TTC549 (cell line): ENCODE results near the gene TNFAIP3.

ENCODE experiments used
- FAIRE-seq: peaks from 2 replicates; lab custom pipeline; 2012; peaks lifted over from hg19 to GRCh38; lab: Jason Lieb, UNC

Gene TNFAIP3

DNA sequence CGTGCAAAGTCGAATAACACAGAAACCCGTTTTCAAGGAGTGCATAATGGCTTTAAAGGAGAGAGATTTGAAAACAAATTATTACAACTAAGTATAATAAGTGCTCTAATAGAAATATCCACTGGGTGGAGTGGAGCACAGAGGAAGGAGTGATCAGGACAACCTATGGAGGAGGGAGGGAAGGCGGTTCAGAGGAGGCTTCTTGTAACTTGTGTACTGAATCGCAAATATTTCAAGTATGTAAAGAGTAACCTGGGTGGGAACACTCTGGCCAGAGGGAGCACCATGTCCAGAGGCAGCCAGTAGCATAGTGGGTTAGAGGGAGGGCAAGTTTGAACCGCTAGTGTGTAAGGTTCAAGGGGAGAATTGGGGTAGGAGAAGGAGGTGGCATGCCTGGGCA, 21.6 kb upstream of the TNFAIP3 start:
- FAIRE-seq, result no peak

DNA sequence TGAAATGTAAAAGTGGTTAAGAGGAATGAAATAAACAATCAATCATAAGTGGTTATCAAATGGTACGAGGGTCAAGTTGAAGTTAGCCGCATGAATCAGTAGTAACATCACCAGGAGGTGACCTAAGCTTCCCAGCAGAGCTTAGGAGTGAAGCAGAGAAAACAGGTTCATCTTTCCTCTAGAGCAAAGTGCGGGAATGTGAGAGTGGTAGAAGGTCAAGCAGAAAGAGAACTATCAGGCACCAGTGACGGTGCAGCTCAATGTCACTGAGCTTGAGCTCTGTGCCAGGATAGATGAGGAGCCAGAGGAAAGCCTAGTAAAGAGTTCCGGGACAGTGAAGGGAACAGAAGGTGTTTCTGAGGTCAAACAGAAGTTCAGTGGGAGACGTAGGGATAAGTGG, 20.8 kb upstream of the TNFAIP3 start:
- FAIRE-seq, result no peak

DNA sequence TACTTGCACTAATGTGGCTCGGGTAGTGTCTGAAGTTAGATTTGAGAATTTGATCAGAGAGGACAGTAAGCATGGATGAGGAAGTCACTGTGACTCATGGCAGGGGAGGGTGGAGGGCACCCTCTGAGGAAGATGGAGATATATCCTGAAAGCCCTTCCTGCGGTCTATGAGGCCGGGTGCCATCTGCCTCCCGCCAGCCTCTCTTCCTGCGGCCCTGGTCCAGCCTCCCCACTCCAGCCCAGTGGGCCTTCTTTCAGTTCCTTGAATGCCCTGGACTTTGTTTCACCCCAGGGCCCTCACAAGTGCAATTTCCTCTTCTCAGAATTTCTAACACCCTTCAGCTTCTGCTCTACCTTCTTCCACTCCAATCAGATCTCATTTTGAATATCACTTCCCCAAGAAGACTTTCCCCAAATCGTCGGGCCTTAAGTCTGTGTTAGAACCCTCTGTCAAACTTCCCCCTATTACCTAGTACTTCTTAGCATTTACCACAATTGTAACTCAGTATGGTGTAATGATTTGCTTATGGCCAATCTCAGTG, 20.2 kb upstream of the TNFAIP3 start:
- no peak for FAIRE-seq

DNA sequence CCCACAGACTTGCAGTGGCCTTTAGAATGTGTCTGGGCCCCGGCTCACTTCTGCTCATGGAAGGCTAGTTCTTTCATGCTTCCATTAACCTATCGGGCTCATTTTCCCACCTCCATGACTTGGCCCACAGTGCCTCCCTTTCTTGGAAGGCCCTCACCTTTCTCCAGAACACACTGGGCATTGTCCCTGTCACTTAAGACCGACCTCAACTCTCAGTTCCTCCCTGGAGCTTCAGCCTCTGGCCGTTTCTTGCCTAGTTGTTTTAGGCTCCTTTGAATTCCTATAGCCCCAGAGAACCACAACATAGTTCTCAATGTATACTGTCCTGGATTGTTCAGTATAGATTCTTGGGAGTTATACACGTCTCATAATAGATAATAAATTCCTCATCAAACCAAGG, 19.3 kb upstream of the TNFAIP3 start:
- no peak for FAIRE-seq

GRCh38 chr6:137848672-137849071, 18.4 kb upstream of the TNFAIP3 start:
- no peak for FAIRE-seq

- FAIRE-seq, result no peak
Measured at GRCh38 chr6:137849181-137849980, 17.7 kb upstream of the TNFAIP3 start.

DNA sequence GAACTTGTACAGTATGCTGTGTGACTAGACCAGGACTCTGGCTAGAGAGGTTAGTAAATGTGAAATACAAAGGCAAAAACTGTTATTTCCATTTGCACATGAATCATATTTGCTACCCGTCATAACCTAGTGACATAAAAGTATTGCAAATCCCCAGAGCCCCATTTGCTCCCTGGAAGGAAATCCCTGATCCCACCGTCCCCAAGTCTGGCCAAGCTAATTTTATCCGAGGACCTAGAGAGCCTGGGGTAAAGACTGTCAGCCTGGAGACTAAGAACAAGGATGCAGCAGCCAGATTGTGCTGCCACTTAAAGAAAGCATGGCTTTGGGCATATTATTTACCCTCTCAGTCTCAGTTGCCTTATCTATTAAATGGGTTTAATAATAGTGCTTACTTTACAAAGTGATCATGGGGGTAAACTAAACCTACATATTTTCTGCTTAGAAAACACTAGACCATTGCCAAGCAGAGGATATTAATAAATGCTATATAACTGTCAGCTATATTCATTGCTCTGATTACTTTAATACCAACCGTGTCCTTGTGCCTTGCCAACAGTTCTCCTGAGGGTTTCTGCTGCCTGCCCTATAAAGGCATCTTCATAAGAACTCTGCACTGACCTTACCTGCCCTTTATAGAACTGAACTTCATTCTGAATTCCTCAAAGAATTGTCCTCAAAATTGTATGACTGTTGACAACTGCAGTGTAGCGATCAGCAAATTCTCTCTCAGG, 16.9 kb upstream of the TNFAIP3 start:
- FAIRE-seq, result no peak

DNA sequence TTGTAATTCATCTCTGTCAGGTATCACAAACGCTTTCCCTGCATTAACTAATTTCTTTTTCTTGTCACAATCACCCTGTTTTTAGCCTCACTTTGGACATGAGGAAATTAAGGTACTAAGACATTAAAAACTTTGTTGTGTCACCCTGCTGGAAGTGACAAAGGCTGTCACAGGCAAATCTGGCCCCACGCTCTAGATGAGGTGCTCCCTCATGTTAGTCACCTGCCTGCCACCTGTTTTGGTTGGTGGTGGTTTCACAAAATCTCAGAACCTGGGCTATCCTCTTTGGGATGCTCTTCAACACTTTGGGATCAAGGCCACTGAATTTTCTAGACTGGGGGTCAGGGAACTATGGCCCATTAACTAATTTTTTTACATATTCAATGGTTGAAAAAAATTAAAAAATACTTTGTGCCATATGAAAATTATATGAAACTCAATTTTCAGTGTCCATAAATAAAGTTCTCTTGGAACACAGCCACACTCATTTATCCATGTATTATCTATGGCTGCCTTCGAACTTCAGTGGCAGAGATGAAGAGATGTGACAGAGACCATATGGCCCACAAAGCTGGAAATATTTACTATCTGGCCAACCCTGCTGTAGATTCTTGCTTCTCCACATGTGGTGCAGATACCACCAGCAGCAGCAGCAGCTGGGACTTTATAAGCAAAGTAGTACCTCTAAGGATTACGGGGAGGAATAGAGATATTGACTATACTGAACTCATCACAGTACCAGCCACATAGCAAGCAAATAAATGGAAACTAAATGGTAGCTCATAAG, 16.1 kb upstream of the TNFAIP3 start:
- no peak for FAIRE-seq

DNA sequence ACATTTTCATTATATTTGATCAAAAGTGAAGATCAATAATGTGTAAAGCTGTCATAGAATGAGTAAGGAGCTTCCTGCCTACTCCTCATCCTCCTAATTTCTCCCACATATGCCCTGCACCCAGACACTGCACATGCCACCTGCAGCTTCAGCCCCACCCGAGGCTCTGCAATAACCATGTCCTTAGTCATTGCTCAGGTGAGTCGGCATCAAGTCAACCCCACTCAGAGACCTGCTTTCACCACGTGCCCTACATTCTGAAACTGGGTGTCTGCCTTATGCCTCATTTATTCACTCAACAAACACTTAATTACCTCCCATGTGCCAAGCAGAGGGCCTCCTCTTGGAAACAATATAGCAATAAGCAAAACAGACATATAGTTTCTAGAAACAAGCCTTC, 15.4 kb upstream of the TNFAIP3 start:
- no peak for FAIRE-seq

DNA sequence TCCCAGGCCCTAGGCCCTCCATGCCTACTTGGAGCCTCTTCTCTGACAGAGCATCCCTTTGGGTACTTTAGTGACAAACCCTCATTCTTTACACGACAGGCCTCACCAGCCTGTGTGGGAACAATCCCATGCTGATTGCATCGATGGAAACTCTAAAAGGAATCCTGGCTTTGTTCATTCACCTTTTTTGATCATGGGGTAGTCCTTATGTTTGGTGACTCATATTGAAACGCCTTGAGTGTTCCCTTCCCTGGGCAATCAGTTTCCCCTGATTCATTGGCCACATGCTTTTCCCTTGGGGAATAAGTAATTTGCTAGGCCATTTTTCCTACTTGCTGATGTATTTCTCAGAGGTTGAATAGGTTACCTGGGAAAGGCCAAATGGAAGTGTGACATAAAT, 14.7 kb upstream of the TNFAIP3 start:
- FAIRE-seq, result no peak

GRCh38 chr6:137852811-137853210, 14.2 kb upstream of the TNFAIP3 start:
- FAIRE-seq, result no peak

- no peak for FAIRE-seq
Measured at GRCh38 chr6:137853569-137854213, 13.4 kb upstream of the TNFAIP3 start.

DNA sequence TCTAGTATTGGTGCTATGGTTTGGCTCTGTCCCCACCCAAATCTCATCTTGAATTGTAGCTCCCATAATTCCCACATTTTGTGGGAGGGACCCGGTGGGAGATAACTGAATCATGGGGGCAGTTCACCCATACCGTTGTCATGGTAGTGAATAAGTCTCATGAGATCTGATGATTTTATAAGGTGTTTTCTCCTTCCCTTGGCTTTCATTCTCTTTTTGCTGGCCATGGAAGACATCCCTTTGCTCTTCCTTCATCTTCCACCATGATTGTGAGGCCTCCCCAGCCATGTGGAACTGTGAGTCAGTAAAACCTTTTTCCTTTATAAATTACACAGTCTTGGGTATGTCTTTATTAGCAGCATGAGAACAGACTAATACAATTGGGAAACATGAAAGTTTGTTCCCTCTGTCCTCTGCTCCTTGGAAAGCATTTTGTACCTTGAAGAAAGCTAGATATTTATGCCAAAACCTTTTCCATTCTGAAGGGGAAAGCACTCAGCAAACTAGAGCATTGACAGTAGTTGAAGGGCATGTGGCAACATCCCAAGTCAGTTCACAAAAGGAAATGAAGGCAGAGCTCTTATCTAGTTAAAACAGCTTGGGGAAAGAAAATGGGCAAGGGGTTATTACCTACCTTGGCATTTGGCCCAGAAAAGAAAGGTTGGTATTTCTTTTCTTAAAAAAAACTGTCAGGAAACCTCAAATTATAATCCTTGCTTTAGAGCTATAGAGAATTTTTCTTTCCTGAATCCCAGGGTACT, 10.7 kb upstream of the TNFAIP3 start:
- no peak for FAIRE-seq

DNA sequence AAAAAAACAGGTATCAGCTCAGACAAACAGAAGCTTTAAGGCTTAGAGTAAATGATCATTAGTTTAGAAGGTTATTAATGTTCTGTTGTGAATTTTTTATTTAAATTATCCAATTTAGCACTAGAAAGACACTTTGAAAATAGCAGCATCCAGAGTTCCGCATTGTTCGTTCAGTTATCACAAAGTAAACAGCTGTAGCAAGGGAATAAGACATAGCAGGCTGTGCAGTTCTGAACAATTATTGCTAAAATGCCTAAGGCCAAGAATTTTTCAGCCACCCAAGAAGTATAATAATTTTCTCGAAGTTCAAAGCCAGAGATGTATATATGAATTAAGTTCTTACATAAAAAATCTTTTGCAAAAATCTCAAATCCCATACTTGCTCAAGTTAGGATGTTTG, 8.0 kb upstream of the TNFAIP3 start:
- no peak for FAIRE-seq

DNA sequence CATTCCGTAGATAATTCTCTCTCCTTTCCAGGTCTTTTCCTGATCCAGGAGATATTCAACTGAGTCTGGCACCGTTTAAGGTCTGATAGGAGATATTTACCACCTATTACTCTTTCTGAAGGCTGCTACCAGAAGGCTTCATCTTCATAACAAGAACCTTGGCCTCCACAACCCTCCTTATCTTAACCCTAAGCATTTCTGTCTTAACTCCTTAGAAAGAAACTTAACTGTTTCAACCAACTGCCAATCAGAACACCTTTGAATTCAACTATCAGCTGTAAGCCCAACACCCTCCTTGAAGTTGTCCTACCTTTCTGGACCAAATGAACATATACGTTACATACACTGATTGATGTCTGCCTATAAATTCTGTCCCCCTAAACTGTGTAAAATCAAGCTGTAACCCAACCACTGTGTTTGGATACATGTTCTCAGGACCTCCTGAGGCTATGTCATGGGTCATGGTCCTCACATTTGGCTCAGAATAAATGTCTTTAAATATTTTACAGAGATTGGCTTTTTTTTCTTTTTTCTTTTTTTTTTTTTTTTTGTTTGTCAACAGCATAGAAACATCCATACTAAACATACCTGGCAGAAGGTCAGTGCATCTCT, 6.6 kb upstream of the TNFAIP3 start:
- peak; percentile 23 for FAIRE-seq

GRCh38 chr6:137861550-137862337, 5.3 kb upstream of the TNFAIP3 start:
- peak; percentile 91 for FAIRE-seq

GRCh38 chr6:137862419-137863090, 4.5 kb upstream of the TNFAIP3 start:
- peak; percentile 97 for FAIRE-seq

DNA sequence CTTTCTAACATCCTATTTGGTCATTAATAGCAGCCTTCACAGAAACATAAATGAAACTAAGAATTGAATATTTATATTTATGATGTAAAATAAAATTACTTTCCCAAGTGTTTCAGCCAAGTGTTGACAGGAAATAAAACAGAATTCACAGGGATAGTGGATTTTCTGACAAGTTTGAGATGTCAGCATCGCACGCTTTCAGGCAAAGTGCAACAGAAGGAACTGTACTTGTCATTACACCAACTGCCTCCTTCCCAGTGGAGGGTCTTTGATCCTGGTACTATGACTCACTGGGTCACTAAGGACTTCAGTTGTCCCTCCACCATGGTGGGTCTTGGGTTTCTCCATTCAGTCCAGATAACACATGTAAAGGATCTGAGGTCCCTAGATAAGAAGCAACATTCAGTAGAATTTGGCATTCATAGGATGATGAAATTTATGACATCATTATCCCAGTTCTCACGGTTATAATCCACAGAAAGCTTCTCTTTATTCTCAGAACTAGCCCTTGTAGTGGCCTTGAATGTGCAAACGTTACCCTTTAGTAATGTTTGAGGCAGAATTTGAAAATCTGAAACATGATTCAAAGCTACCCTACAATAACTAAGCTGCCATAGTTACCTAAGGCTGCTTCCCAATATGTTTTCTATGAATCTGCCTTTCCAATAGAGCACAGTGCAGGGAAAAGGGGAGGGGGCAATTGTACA, 3.8 kb upstream of the TNFAIP3 start:
- no peak for FAIRE-seq
